Activated CD4-positive, alpha-beta T cell treated with anti-CD3 and anti-CD28 coated beads for 1 hour (primary cell): ENCODE measurements around the gene PDGFD.
"Not testable (repeated sequence)": the region's sequence is repeated elsewhere in the genome, so short reads cannot be mapped to it uniquely, and the experiment has no call there.

Source experiments
- DNase-seq: peaks from one replicate; pipeline ENCODE4 v3.0.0-alpha.2; 2020

PDGFD gene

GRCh38 chr11:104051778-104052177 is 112.2 kb downstream of the PDGFD start:
- no peak for DNase-seq

GRCh38 chr11:104049116-104049515 is 114.8 kb downstream of the PDGFD start:
- DNase-seq, result no peak

GRCh38 chr11:104046858-104047257 is 117.1 kb downstream of the PDGFD start:
- DNase-seq, result not testable (repeated sequence)

GRCh38 chr11:104046331-104046730 is 117.6 kb downstream of the PDGFD start:
- DNase-seq, result no peak

- no peak for DNase-seq
Measured at GRCh38 chr11:104043678-104044239, 120.2 kb downstream of the PDGFD start.

GRCh38 chr11:104043142-104043541 is 120.8 kb downstream of the PDGFD start:
- no peak for DNase-seq

GRCh38 chr11:104041792-104042191 is 122.2 kb downstream of the PDGFD start:
- DNase-seq, result no peak

- no peak for DNase-seq
Measured at GRCh38 chr11:104036995-104037394, 127.0 kb downstream of the PDGFD start.

GRCh38 chr11:104036588-104036987 is 127.4 kb downstream of the PDGFD start, which contains the start of gene DDI1:
Gene DDI1, plus strand, starts transcription at chr11:104036640. Its CDS starts 183 bp downstream, at chr11:104036823.
- DNase-seq, result no peak

- no peak for DNase-seq
Measured at GRCh38 chr11:104033561-104033960, 130.4 kb downstream of the PDGFD start.

- DNase-seq, result no peak
Measured at GRCh38 chr11:104033134-104033533, 130.8 kb downstream of the PDGFD start.

GRCh38 chr11:104028476-104029263 is 135.3 kb downstream of the PDGFD start:
- DNase-seq, result no peak

- no peak for DNase-seq
Measured at GRCh38 chr11:104024572-104024971, 139.4 kb downstream of the PDGFD start.

- DNase-seq, result no peak
Measured at GRCh38 chr11:104015649-104016415, 148.1 kb downstream of the PDGFD start.

GRCh38 chr11:104011044-104011443 is 152.9 kb downstream of the PDGFD start:
- DNase-seq, result no peak

- no peak for DNase-seq
Measured at GRCh38 chr11:104009744-104010143, 154.2 kb downstream of the PDGFD start.

- DNase-seq, result no peak
Measured at GRCh38 chr11:104005234-104005855, 158.6 kb downstream of the PDGFD start.

- no peak for DNase-seq
Measured at GRCh38 chr11:104003491-104003890, 160.5 kb downstream of the PDGFD start.

GRCh38 chr11:104001561-104002056 is 162.3 kb downstream of the PDGFD start:
- no peak for DNase-seq

- no peak for DNase-seq
Measured at GRCh38 chr11:104000798-104001197, 163.1 kb downstream of the PDGFD start.

GRCh38 chr11:103998826-103999508 is 165.0 kb downstream of the PDGFD start:
- no peak for DNase-seq

GRCh38 chr11:103997082-103997481 is 166.9 kb downstream of the PDGFD start:
- no peak for DNase-seq
